H9 (cell line): ENCODE results near the gene CDH23. TPM values are rescaled to one million over a fixed set of nuclear protein-coding genes. Genes with fewer than 3 reads are reported as not detected.

Source experiments
- DNase-seq: peaks from one replicate; pipeline ENCODE4 v3.0.0-alpha.2; 2017
- H2AFZ ChIP-seq: one replicate; pipeline ENCODE4 v1.6.1; 2013; ENCODE audit warnings: mild to moderate bottlenecking, low read length, control low read depth, moderate library complexity
- H2AK5ac ChIP-seq: 2 replicates; pipeline ENCODE4 v1.6.1; 2013; ENCODE audit warnings: low read length, control low read depth, mixed read lengths; ENCODE audit not compliant: insufficient read length
- H2BK120ac ChIP-seq: one replicate; pipeline ENCODE4 v1.6.1; 2013; ENCODE audit warnings: low read depth, mild to moderate bottlenecking, low read length, control low read depth, inconsistent platforms; ENCODE audit not compliant: poor library complexity, severe bottlenecking
- H2BK12ac ChIP-seq: 2 replicates; pipeline ENCODE4 v1.6.1; 2013; ENCODE audit warnings: low read length, control low read depth, mixed read lengths, low read depth; ENCODE audit not compliant: insufficient read length
- H2BK15ac ChIP-seq: 2 replicates; pipeline ENCODE4 v1.6.1; 2013; ENCODE audit warnings: low read depth, low read length, control low read depth
- H2BK20ac ChIP-seq: one replicate; pipeline ENCODE4 v1.6.1; 2013; ENCODE audit warnings: low read depth, mild to moderate bottlenecking, low read length, control low read depth, inconsistent platforms; ENCODE audit not compliant: poor library complexity, severe bottlenecking
- H2BK5ac ChIP-seq: 2 replicates; pipeline ENCODE4 v1.6.1; 2013; ENCODE audit warnings: low read length, control low read depth, mixed read lengths; ENCODE audit not compliant: insufficient read length
- H3K14ac ChIP-seq: 2 replicates; pipeline ENCODE4 v1.6.1; 2013; ENCODE audit warnings: low read length, control low read depth; ENCODE audit not compliant: insufficient read depth
- H3K18ac ChIP-seq: 2 replicates; pipeline ENCODE4 v1.6.1; 2013; ENCODE audit warnings: low read depth, mild to moderate bottlenecking, mixed read lengths, low read length, control low read depth; ENCODE audit not compliant: insufficient read length
- H3K23ac ChIP-seq: 2 replicates; pipeline ENCODE4 v1.6.1; 2013; ENCODE audit warnings: low read length, control low read depth, mixed read lengths, low read depth; ENCODE audit not compliant: insufficient read length
- H3K23me2 ChIP-seq: 2 replicates; pipeline ENCODE4 v1.6.1; 2013; ENCODE audit warnings: low read depth, mild to moderate bottlenecking, mixed read lengths, low read length, control low read depth; ENCODE audit not compliant: insufficient read length, poor library complexity, severe bottlenecking
- H3K27ac ChIP-seq: 2 replicates; pipeline ENCODE4 v1.5.1; 2013; ENCODE audit warnings: low read length, control low read depth, mixed read lengths, low read depth; ENCODE audit not compliant: insufficient read length
- H3K27me3 ChIP-seq: 2 replicates; pipeline ENCODE4 v1.6.1; 2013; ENCODE audit warnings: low read length, control low read depth, inconsistent platforms; ENCODE audit not compliant: insufficient read depth
- H3K4ac ChIP-seq: 2 replicates; pipeline ENCODE4 v1.6.1; 2013; ENCODE audit warnings: low read depth, mild to moderate bottlenecking, control low read depth, inconsistent platforms, low read length, moderate library complexity
- H3K4me1 ChIP-seq: 2 replicates; pipeline ENCODE4 v1.6.1; 2013; ENCODE audit warnings: low read length, control low read depth, inconsistent platforms; ENCODE audit not compliant: insufficient read depth
- H3K4me2 ChIP-seq: 2 replicates; pipeline ENCODE4 v1.6.1; 2013; ENCODE audit warnings: low read length, control low read depth, mixed read lengths; ENCODE audit not compliant: insufficient read length, insufficient read depth
- H3K56ac ChIP-seq: 2 replicates; pipeline ENCODE4 v1.6.1; 2013; ENCODE audit warnings: low read depth, mild to moderate bottlenecking, mixed read lengths, low read length, control low read depth; ENCODE audit not compliant: insufficient read length
- H3K79me1 ChIP-seq: 2 replicates; pipeline ENCODE4 v1.6.1; 2013; ENCODE audit warnings: low read depth, mild to moderate bottlenecking, moderate library complexity, low read length, control low read depth, inconsistent platforms; ENCODE audit not compliant: insufficient read depth, poor library complexity, severe bottlenecking
- H3K79me2 ChIP-seq: 2 replicates; pipeline ENCODE4 v1.6.1; 2013; ENCODE audit warnings: low read length, control low read depth, inconsistent platforms; ENCODE audit not compliant: insufficient read depth
- H3K9ac ChIP-seq: 2 replicates; pipeline ENCODE4 v1.6.1; 2013; ENCODE audit warnings: low read length, control low read depth, mixed read lengths; ENCODE audit not compliant: insufficient read length; ENCODE audit errors: extremely low read depth
- H3K9me3 ChIP-seq: one replicate; pipeline ENCODE4 v1.6.1; 2013; ENCODE audit warnings: low read depth, low read length, inconsistent platforms; ENCODE audit not compliant: control insufficient read depth
- H3T11ph ChIP-seq: one replicate; pipeline ENCODE4 v1.6.1; 2013; ENCODE audit warnings: mild to moderate bottlenecking, low read length, control low read depth, inconsistent platforms
- H4K20me1 ChIP-seq: one replicate; pipeline ENCODE4 v1.6.1; 2013; ENCODE audit not compliant: control insufficient read depth, insufficient read length, insufficient read depth
- H4K5ac ChIP-seq: 2 replicates; pipeline ENCODE4 v1.6.1; 2013; ENCODE audit warnings: low read depth, mild to moderate bottlenecking, mixed read lengths, low read length, control low read depth; ENCODE audit not compliant: insufficient read length
- H4K8ac ChIP-seq: replicated peaks from 2 replicates; pipeline ENCODE4 v1.6.1; 2013; ENCODE audit warnings: low read length, control low read depth, mixed read lengths, low read depth; ENCODE audit not compliant: insufficient read length
- H4K91ac ChIP-seq: 2 replicates; pipeline ENCODE4 v1.6.1; 2013; ENCODE audit warnings: low read depth, mild to moderate bottlenecking, moderate library complexity, mixed read lengths, low read length, control low read depth; ENCODE audit not compliant: insufficient read length
- H3K27ac Mint-ChIP-seq, 3 experiments: 2 replicates in 2 of 3; 3 replicates in 1 of 3; pipeline ENCODE4 v1.8.0; 2020 to 2021; ENCODE audit warnings: mixed read lengths in 3 of 3, mild to moderate bottlenecking in 1 of 3, moderate library complexity in 1 of 3
- H3K27me3 Mint-ChIP-seq: 2 replicates; pipeline ENCODE4 v1.8.0; 2021; ENCODE audit warnings: low read depth, mild to moderate bottlenecking, moderate library complexity, mixed read lengths
- H3K36me3 Mint-ChIP-seq, 3 experiments: 2 replicates in 2 of 3; 3 replicates in 1 of 3; pipeline ENCODE4 v1.8.0; 2020 to 2021; ENCODE audit warnings: low read depth in 3 of 3, mixed read lengths in 3 of 3; ENCODE audit not compliant: insufficient read depth in 1 of 3
- H3K4me1 Mint-ChIP-seq, 2 experiments: 2 replicates each; pipeline ENCODE4 v1.8.0; 2020; ENCODE audit warnings: mixed read lengths in 2 of 2
- H3K4me3 Mint-ChIP-seq, 2 experiments: 2 replicates in 1 of 2; 3 replicates in 1 of 2; pipeline ENCODE4 v1.8.0; 2020 to 2021; ENCODE audit warnings: mild to moderate bottlenecking in 2 of 2, mixed read lengths in 2 of 2, moderate library complexity in 1 of 2
- H3K9me3 Mint-ChIP-seq, 2 experiments: 2 replicates in 1 of 2; 3 replicates in 1 of 2; pipeline ENCODE4 v1.8.0; 2020; ENCODE audit warnings: mild to moderate bottlenecking in 2 of 2, mixed read lengths in 2 of 2, moderate library complexity in 1 of 2
- CTCF ChIP-seq: fragments of 200-600 bp; sonication (generic); conservative IDR thresholded peaks from 3 replicates; pipeline ENCODE4 v1.8.0; 2021; ENCODE audit warnings: antibody characterized with exemption, mild to moderate bottlenecking
- WGBS: extraction: QIAGEN DNeasy Blood & Tissue Kit; methylation state at CpG from one replicate; pipeline ENCODE4 v1.1.7; 2013; ENCODE audit warnings: missing lambda C conversion rate, low lambda C conversion rate, mixed read lengths; ENCODE audit not compliant: insufficient read length; ENCODE audit errors: extremely low coverage; 5-methylcytosine and 5-hydroxymethylcytosine counted together
- total RNA-seq: library from RNA; stranded (reverse); gene quantifications from 2 replicates; pipeline ENCODE4 v1.2.1, GENCODE V29; 2021

Gene CDH23
- total RNA-seq, 1 experiment from 2014 or later, result 2.1 TPM

GRCh38 chr10:71820966-71821365 lies 424.2 kb downstream of the CDH23 start:
- Histone ChIP-seq H3K23me2 (no peaks in the 10 kb centered on the region), H3K79me2 (no peaks in the 10 kb centered on the region), H4K20me1 (no peaks in the 10 kb centered on the region), H3K9me3 (no peaks in the 10 kb centered on the region), H3K23ac (no peak overlapping the region), H4K5ac (no peak overlapping the region), H3K56ac (no peak overlapping the region), H3K14ac (no peak overlapping the region), H2BK5ac (no peak overlapping the region), H3K79me1 (no peaks in the 10 kb centered on the region), H2BK120ac (no peak overlapping the region), H3K4me2 (no peak overlapping the region), H2BK12ac (no peak overlapping the region), H2AFZ (no peak overlapping the region), H3K9ac (no peak overlapping the region), H4K8ac (no peak overlapping the region), H3K27me3 (no peaks in the 10 kb centered on the region), H2AK5ac (no peak overlapping the region), H3K4ac (no peak overlapping the region), H3K27ac (no peak overlapping the region), H4K91ac (no peak overlapping the region), H2BK20ac (no peak overlapping the region), H3K18ac (no peak overlapping the region), H3K4me1 (peaks cover 5% of the 10 kb centered on the region; the same call in 1 of the 2 replicates), H3T11ph (no peak overlapping the region), H2BK15ac (no peak overlapping the region)
- no peak for TF ChIP-seq CTCF
- Mint-ChIP-seq H3K4me3 (no peak overlapping the region), H3K4me1 (no peaks in the 10 kb centered on the region), H3K27me3 (no peaks in the 10 kb centered on the region), H3K9me3 (no peaks in the 10 kb centered on the region), H3K36me3 (peaks cover 43 to 93% (median 87%) of the 10 kb centered on the region in 3 experiments; a peak in 6 of 7 replicates), H3K27ac (no peak overlapping the region)
- WGBS, result no CpG with 5 or more reads among the region's 8 CpGs
- no peak for DNase-seq
